ENCODE measurements around the gene ICAM3.

DNA sequence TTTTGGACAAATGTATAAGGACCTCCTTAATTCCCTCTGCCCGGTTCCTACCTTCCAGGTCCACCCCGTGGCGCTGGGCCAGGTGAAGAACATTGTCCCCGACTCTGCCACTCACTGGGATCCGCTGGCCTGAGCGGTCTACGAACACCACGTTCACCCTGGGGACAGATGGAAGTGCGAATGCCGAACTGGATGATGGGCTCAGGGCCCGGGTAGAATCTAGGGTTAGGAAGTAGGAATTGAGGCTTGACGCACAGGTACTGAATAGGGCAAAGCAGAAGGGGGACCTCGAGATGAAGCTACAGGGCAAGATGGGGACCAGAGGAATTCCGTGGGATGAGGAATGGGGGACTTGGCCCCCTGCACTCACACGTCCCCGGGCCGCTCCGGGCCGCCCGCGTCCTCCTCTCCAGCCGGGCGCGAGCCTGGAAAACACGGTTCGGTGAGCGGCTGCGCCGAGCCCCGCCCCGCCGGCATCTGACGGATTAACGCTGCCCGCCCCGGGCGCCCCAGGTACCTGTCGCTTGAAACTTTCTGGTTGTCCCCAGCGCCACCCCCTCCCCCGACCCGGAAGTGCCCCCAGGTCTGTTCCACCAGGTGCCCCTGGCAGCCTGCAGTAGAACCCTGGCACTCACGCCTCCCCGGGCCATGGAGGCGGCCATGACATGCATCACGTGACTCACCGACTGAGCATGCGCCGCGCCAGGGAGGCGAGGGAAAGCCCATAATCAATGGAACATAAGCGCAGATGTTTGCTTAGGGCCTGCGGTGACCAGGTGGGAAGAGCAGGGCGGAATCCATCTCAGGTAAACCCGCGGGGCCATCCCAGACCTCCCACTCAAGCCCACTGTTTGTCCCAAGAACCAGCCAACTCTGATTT, 23.8 kb downstream of the ICAM3 start, which contains the start of gene FDX2:
- TF ChIP-seq, protein P1, sequence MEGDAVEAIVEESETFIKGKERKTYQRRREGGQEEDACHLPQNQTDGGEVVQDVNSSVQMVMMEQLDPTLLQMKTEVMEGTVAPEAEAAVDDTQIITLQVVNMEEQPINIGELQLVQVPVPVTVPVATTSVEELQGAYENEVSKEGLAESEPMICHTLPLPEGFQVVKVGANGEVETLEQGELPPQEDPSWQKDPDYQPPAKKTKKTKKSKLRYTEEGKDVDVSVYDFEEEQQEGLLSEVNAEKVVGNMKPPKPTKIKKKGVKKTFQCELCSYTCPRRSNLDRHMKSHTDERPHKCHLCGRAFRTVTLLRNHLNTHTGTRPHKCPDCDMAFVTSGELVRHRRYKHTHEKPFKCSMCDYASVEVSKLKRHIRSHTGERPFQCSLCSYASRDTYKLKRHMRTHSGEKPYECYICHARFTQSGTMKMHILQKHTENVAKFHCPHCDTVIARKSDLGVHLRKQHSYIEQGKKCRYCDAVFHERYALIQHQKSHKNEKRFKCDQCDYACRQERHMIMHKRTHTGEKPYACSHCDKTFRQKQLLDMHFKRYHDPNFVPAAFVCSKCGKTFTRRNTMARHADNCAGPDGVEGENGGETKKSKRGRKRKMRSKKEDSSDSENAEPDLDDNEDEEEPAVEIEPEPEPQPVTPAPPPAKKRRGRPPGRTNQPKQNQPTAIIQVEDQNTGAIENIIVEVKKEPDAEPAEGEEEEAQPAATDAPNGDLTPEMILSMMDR (IDR thresholded peaks at IDR 0.05), result no peak
- TF ChIP-seq POLR2A (IDR thresholded peaks at IDR 0.05) (peak in 1 of 4 donors; percentile 43), POLR2AphosphoS5 (IDR thresholded peaks at IDR 0.05) (peak; percentile 52 to 53), EP300 (IDR thresholded peaks at IDR 0.05) (no peak)
